G401 (cell line): ENCODE measurements around the gene NANOGP8. TPM values are rescaled to one million over a fixed set of nuclear protein-coding genes. Genes with fewer than 3 reads are reported as not detected.
A peak's percentile ranks its signal among the peaks of the same experiment; 100 is the strongest.

Experiments
- DNase-seq: peaks from one replicate; pipeline ENCODE4 v3.0.0-alpha.2; 2015; ENCODE audit warnings: low spot score
- in situ Hi-C: cut with HindIII; loops from 2 replicates; pipeline ENCODE4 v1.10.0; 2016; ENCODE audit warnings: low sequenced_read_pairs, mixed read lengths
- total RNA-seq: library from RNA; depleted of rRNA; stranded (reverse); fragments of >200 nt; shearing (Covaris generic); gene quantifications from 2 replicates; pipeline ENCODE4 v1.2.3, GENCODE V29; 2014

The NANOGP8 gene
- total RNA-seq, 1 experiment from 2014 or later, result not detected

GRCh38 chr15:35064576-35065190 is 20.4 kb downstream of the NANOGP8 start:
- no peak for DNase-seq
- in situ Hi-C loops, result no loop called here

- in situ Hi-C loops, result no loop called here
- DNase-seq, result no peak
Measured at GRCh38 chr15:35062738-35063099, 22.4 kb downstream of the NANOGP8 start.

GRCh38 chr15:35061825-35062737 is 23.0 kb downstream of the NANOGP8 start:
- DNase-seq, result peak; percentile 27

DNA sequence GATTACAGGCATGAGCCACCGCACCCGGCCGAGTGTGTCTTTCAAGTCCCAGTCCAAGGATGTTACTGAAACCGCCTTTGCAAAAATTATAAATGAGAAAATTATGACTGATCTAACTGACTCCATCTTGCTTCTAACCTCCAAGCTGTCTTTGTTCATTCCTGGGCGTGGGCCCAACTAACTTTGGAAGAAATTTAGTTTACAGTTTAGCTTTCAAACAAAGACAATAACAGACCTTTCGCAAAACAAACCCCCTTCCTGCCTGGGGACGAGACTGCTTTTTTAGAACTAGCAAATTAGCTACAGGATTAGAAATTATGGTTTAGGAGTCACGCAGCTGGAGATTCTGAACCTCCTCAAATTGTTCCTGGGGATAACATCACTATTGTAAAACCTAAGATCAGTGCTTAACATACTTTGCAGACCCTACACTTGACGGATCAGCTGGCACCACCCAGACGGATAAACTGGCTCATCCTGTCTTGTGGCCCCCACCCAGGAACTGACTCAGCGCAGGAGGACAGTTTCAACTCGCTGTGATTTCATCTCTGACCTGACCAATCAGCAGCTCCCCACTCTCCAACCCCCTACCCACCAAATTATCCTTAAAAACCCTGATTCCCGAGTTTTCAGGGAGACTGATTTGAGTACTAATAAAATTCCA is 23.8 kb downstream of the NANOGP8 start:
- in situ Hi-C loops, result no loop called here
- peak; percentile 55 for DNase-seq

More at GRCh38 chr15:35061825-35062737, 23.0 kb downstream of the NANOGP8 start:
- in situ Hi-C loops, result no loop called here

DNA sequence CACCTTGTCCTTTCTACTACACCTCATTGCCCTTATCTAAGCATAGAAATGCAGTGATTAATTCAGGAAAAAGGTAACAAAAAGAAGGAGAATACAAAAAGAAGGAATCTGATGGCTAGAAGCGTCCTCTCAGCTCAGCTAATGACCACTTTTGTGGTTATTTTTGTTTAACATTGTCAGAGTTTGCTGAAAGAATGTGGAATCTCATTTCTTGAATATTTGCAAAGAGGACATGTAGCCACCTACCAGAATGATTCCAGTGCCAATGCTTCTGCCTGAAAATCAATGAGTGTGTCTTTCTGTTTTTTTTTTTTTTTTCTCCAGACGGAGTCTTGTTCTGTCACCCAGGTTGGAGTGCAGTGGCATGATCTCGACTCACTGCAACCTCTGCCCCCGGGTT is 24.5 kb downstream of the NANOGP8 start:
- DNase-seq, result no peak
- in situ Hi-C loops, result no loop called here

DNA sequence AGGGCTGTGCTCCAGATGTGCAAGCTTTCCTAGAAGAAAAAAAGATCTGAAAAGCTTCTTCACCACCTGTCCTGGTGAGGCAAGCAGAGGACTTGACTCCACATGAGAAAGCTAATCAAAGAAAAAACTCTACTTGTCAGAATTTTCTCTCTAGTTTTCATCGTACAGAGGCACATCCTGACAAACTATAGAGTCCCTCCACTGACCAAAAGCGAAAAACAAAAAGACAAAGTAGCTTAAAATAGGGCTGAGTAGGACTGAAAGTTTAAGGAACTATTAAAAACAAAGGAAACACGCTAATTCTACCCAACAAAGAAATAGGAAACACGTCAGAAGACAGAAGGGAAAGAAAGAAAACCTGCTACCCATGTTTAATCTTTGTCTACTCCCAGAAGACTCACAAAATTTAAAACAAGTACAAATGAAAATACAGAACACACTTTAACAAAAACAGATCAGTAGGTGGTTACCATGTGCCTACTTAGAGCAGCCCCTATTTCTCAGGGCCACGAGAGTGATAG is 26.5 kb downstream of the NANOGP8 start:
- no peak for DNase-seq
- in situ Hi-C loops, result no loop called here

DNA sequence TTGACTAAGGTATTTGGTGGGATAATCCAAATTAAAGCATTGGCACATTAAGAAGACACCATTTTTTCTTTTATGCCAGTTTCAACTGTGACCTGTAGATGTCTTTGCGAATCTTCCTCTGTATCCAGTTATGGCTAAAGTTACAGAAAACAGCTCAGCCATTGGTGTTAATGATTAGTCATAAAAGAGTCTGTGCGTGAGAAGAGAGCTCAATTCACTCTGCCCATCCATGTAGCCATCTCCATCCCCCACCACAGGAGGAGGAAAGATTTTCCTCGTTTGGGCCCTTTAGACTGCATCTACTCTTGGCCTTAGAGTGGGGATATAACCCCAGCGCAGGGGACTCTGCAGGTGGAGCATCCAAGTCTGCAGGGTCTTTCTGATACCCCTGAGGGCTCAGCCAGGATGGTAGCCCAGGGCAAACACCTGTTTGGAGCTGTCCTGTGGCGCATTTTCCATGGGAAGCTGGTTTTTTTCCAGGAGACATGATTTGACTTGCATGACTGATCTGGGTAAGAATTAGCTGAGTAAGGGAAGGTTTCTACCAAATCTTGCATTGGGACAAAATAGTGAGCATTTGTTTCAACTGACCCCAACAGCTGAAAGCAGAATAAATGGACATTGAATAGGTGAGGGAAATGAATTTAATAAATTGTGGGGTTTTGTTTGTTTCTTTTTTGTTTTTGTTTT is 29.5 kb downstream of the NANOGP8 start:
- DNase-seq, result no peak
- in situ Hi-C loops, result no loop called here

GRCh38 chr15:35054380-35054779 is 30.7 kb downstream of the NANOGP8 start:
- in situ Hi-C loops, result no loop called here
- DNase-seq, result no peak

- in situ Hi-C loops, result no loop called here
- DNase-seq, result no peak
Measured at GRCh38 chr15:35047996-35048395, 37.1 kb downstream of the NANOGP8 start.

DNA sequence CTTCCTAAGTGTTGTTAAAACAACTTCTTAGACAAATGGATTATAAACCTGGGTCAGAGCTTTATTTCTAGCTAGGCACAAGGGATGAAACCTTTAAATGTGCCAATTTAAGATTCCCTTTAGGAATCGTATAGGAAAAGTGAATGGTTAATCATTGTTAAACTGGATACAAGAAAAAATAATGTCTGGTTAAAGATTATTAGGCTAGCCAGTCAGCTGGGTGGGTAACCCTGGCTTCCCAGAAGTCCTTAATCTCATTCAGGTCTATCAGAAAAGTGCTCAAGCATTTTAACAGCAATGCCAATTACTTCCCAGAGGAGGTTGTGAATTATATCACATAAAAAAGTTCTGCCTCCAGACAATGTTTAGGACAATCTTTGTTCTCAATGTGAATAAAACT is 37.6 kb downstream of the NANOGP8 start:
- in situ Hi-C loops, result no loop called here
- DNase-seq, result no peak

- DNase-seq, result no peak
- in situ Hi-C loops, result no loop called here
Measured at GRCh38 chr15:35043373-35044095, 41.6 kb downstream of the NANOGP8 start.

DNA sequence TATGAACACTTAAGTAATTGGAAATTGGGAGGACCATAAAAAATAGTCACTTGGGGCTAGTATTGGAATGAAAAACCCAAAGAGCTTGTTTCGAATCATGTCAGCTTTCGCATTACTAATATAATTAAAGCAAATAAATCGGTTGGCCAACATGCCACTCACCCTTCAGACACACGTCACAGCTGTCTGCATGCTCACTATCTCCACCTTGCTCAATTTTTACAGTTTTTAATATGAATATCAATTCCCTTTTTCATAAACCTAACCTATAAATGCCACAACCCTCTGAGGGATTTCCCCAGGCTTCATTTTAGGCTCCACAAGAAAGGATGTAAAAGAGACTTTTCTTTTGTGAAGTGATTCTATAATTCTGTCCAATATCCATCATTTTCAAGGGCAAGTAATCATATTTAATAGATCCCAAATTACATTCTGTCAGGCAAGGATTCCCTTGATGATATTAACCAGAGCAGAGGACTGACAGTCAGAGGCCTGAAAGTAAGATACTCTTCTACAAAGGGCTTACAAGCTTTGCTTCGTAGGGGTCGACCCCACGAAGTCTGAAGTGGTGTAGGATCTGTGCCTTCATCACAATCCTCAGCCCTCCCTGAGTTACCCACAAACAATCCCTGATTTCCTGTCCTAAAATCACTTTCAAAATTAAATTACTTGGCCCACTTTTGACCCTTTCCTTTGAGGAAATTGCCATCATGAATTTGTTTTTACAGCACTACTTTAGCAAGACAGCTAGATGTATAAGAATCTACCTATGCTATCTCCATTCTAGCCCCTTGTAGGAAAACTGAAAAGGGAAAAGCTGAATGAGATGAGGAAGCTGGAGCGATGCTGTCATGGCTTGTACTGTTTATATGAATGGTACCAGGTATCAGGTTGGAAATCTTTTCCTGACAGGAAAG is 44.5 kb downstream of the NANOGP8 start:
- peak; percentile 52 for DNase-seq
- in situ Hi-C loops, result no loop called here

DNA sequence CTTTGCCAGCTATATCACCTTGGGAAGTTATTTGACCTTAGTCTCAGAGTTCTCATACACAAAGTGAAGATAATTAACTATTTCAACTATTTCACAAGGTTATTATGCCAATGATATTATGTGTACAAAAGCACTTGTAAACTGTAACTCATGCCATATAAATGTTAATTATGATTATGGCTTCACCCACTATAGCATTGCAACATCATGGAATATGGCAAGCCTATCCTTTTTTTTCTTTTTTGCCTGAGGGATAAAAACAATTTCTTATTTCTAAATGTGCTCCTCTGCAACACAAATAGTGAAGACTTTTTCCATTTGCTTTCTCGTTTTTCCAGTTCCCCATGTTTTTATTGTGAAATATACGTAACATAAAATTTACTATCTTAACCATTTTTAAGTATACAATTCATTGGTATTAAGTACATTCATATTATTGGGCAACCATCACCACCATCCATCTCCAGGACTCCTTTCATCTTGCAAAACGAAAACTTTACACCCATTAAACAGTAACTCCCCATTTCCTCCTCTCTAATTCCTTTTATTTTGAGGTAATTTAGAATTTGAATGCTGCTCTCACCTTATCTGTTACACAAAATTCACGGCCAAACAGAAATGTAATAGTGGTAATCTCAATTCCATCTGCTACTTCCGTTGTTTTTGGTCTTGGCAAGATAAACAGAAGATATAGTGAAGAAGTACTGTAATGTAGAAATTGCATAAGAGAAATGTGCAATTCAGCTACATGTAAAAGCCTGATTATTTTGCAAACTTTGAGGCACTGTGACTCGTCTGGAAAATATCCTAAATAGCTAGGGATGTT is 46.3 kb downstream of the NANOGP8 start:
- no peak for DNase-seq
- in situ Hi-C loops, result no loop called here
